ENCODE measurements around the gene SLAMF8. TPM values are rescaled to one million over a fixed set of nuclear protein-coding genes. Genes with fewer than 3 reads are reported as not detected.

Gene SLAMF8
- total RNA-seq, 1 donor from 2014 or later = not detected

GRCh38 chr1:159839116-159839849 is 12.6 kb downstream of the SLAMF8 start:
- H3K4me3 Mint-ChIP-seq = no peak overlapping the region
- no peaks in the 10 kb centered on the region for H3K9me3 Mint-ChIP-seq
- H3K4me1 Mint-ChIP-seq = no peaks in the 10 kb centered on the region
- H3K27me3 Mint-ChIP-seq (ENCODE audit: low read depth) = peaks cover 24% of the 10 kb centered on the region
- H3K36me3 Mint-ChIP-seq (ENCODE audit: low read depth) = no peaks in the 10 kb centered on the region
- no peak overlapping the region for H3K27ac Mint-ChIP-seq (ENCODE audit: unreplicated experiment)
- no peak for TF ChIP-seq CTCF (conservative IDR thresholded peaks at IDR 0.05)
- no peak for DNase-seq (ENCODE audit: low read depth, low spot score)

GRCh38 chr1:159841749-159842148 is 15.1 kb downstream of the SLAMF8 start:
- Mint-ChIP-seq H3K9me3 (no peaks in the 10 kb centered on the region), H3K27ac (ENCODE audit: unreplicated experiment) (no peak overlapping the region), H3K27me3 (ENCODE audit: low read depth) (peaks cover 37% of the 10 kb centered on the region), H3K4me1 (no peaks in the 10 kb centered on the region), H3K4me3 (no peak overlapping the region), H3K36me3 (ENCODE audit: low read depth) (no peaks in the 10 kb centered on the region)
- DNase-seq (ENCODE audit: low read depth, low spot score) = no peak
- TF ChIP-seq CTCF (conservative IDR thresholded peaks at IDR 0.05) = no peak

GRCh38 chr1:159843459-159843858 is 16.8 kb downstream of the SLAMF8 start:
- no peaks in the 10 kb centered on the region for H3K4me1 Mint-ChIP-seq
- no peak overlapping the region for H3K4me3 Mint-ChIP-seq
- no peak overlapping the region for H3K27ac Mint-ChIP-seq (ENCODE audit: unreplicated experiment)
- DNase-seq (ENCODE audit: low read depth, low spot score) = no peak
- no peak for TF ChIP-seq CTCF (conservative IDR thresholded peaks at IDR 0.05)
- peaks cover 43% of the 10 kb centered on the region for H3K27me3 Mint-ChIP-seq (ENCODE audit: low read depth)
- H3K9me3 Mint-ChIP-seq = no peaks in the 10 kb centered on the region
- H3K36me3 Mint-ChIP-seq (ENCODE audit: low read depth) = no peaks in the 10 kb centered on the region

- no peaks in the 10 kb centered on the region for H3K9me3 Mint-ChIP-seq
- peaks cover 67% of the 10 kb centered on the region for H3K27me3 Mint-ChIP-seq (ENCODE audit: low read depth)
- no peaks in the 10 kb centered on the region for H3K4me1 Mint-ChIP-seq
- no peak for DNase-seq (ENCODE audit: low read depth, low spot score)
- H3K27ac Mint-ChIP-seq (ENCODE audit: unreplicated experiment) = no peak overlapping the region
- TF ChIP-seq CTCF (conservative IDR thresholded peaks at IDR 0.05) = no peak
- no peaks in the 10 kb centered on the region for H3K36me3 Mint-ChIP-seq (ENCODE audit: low read depth)
- H3K4me3 Mint-ChIP-seq = no peak overlapping the region
These were observed 19.3 kb downstream of the SLAMF8 start for GRCh38 chr1:159845751-159846629.

GRCh38 chr1:159847231-159847630 is 20.6 kb downstream of the SLAMF8 start:
- Mint-ChIP-seq H3K4me3 (no peak overlapping the region), H3K27ac (ENCODE audit: unreplicated experiment) (no peak overlapping the region), H3K4me1 (no peaks in the 10 kb centered on the region), H3K9me3 (no peaks in the 10 kb centered on the region), H3K27me3 (ENCODE audit: low read depth) (peaks cover 76% of the 10 kb centered on the region), H3K36me3 (ENCODE audit: low read depth) (no peaks in the 10 kb centered on the region)
- TF ChIP-seq CTCF (conservative IDR thresholded peaks at IDR 0.05) = no peak
- no peak for DNase-seq (ENCODE audit: low read depth, low spot score)

Measured in neural crest cell (in vitro differentiated cells).